GM12878 (cell line): Measurements from ENCODE around the gene SPDYC. TPM values are rescaled to one million over a fixed set of nuclear protein-coding genes. Genes with fewer than 3 reads are reported as not detected.

Experiments used
- ATF7 ChIP-seq: fragments of 450-650 bp; IDR thresholded peaks from 2 replicates; pipeline ENCODE4 v1.6.1; 2016; ENCODE audit warnings: low read depth, mild to moderate bottlenecking
- BCLAF1 ChIP-seq: fragments of 450-650 bp; IDR thresholded peaks from 2 replicates; pipeline ENCODE4 v1.6.1; 2017; ENCODE audit warnings: antibody characterized with exemption, mild to moderate bottlenecking, moderate library complexity
- CHD2 ChIP-seq: IDR thresholded peaks from 2 replicates; pipeline ENCODE4 v1.6.1; 2011; ENCODE audit warnings: low read depth, low read length, improper control_type of control experiment, borderline replicate concordance
- CUX1 ChIP-seq: IDR thresholded peaks from 2 replicates; pipeline ENCODE4 v1.6.1; 2012; ENCODE audit warnings: improper control_type of control experiment, low read depth, low read length; ENCODE audit not compliant: insufficient replicate concordance
- NFYB ChIP-seq: IDR thresholded peaks from 2 replicates; pipeline ENCODE4 v1.6.1; 2011; ENCODE audit warnings: low read depth, mild to moderate bottlenecking, low read length, improper control_type of control experiment, moderate library complexity; ENCODE audit not compliant: insufficient read depth
- SKIL ChIP-seq: fragments of 450-650 bp; IDR thresholded peaks from 2 replicates; pipeline ENCODE4 v1.6.1; 2017; ENCODE audit warnings: mild to moderate bottlenecking, low read depth, inconsistent platforms; ENCODE audit not compliant: poor library complexity, severe bottlenecking
- TAF1 ChIP-seq: IDR thresholded peaks from 2 replicates; pipeline ENCODE4 v1.6.1; 2011; ENCODE audit warnings: mild to moderate bottlenecking, low read depth, low read length, borderline replicate concordance
- TCF12 ChIP-seq: IDR thresholded peaks from 2 replicates; pipeline ENCODE4 v1.6.1; 2011; ENCODE audit warnings: low read depth, mild to moderate bottlenecking, low read length
- YBX1 ChIP-seq: fragments of 450-650 bp; IDR thresholded peaks from 2 replicates; pipeline ENCODE4 v1.6.1; 2016; ENCODE audit warnings: antibody characterized with exemption
- ZBTB11 ChIP-seq: fragments of 450-650 bp; formaldehyde crosslinking; IDR thresholded peaks from 2 replicates; pipeline ENCODE4 v1.5.0; 2022; ENCODE audit warnings: mild to moderate bottlenecking, missing genetic modification characterization
- polyA plus RNA-seq, 11 experiments: library from polyadenylated mRNA; depleted of rRNA in 4 of 11; unstranded in 6 of 11; stranded (reverse) in 5 of 11; fragments of >200 nt; fragmentation: Nextera tagmentation in 4 of 11; fragmentation: Illumina TruSeq in 1 of 11; extraction: Ambion mirVana in 4 of 11; extraction: Trizol in 1 of 11; gene quantifications; 1 replicate in 1 of 11; 2 replicates in 10 of 11; pipeline versions ENCODE4 v1.2.1 to v1.2.3, GENCODE V29; 2011 to 2016; ENCODE audit warnings: inconsistent platforms in 2 of 11, missing spikeins in 2 of 11, low read depth in 1 of 11
- total RNA-seq, 4 experiments: library from RNA; depleted of rRNA in 3 of 4; stranded (reverse); fragments of >200 nt in 3 of 4; fragmentation: Illumina TruSeq in 1 of 4; extraction: Trizol in 1 of 4; gene quantifications; 2 replicates each; pipeline versions ENCODE4 v1.2.1 to v1.2.3, GENCODE V29; 2013 to 2021

The SPDYC gene
- total and polyA plus RNA-seq, 10 of the 15 experiments (the other 5 are each of a cell fraction or from before 2014, with no cell fraction given): not detected

GRCh38 chr11:65180877-65181568, 11.0 kb downstream of the SPDYC start (continued):
- TF ChIP-seq TCF12: 0 out of 2 replicates have a peak, but pooled peaks have one; percentile 47
- TF ChIP-seq TAF1: no peak
- TF ChIP-seq YBX1: no peak
- TF ChIP-seq CHD2: 0 out of 2 replicates have a peak, but pooled peaks have one; percentile 12
- TF ChIP-seq SKIL: no peak
- TF ChIP-seq ZBTB11 (CRISPR knock-in tag): no peak
- TF ChIP-seq NFYB: no peak
- no peak for TF ChIP-seq CUX1
- TF ChIP-seq BCLAF1: no peak
- TF ChIP-seq ATF7: no peak
